K562 (cell line): Measurements from ENCODE around the gene CCR9. TPM values are rescaled to one million over a fixed set of nuclear protein-coding genes. Genes with fewer than 3 reads are reported as not detected.

Experiments
- CBX1 ChIP-seq: sonication (generic); IDR thresholded peaks from 2 replicates; pipeline ENCODE4 v1.6.1; 2016; ENCODE audit warnings: antibody characterized with exemption, low read depth, mild to moderate bottlenecking
- CTBP1 ChIP-seq: fragments of 450-650 bp; IDR thresholded peaks from 2 replicates; pipeline ENCODE4 v1.6.1; 2016; ENCODE audit warnings: borderline replicate concordance
- FOS ChIP-seq: IDR thresholded peaks from 3 replicates; pipeline ENCODE4 v1.6.1; 2011; ENCODE audit not compliant: insufficient read length; ENCODE audit errors: extremely low read depth
- FOXK1 ChIP-seq: sonication (generic); formaldehyde crosslinking; IDR thresholded peaks from 2 replicates; pipeline ENCODE4 v1.8.0; 2022; ENCODE audit warnings: missing genetic modification reagents, mild to moderate bottlenecking, borderline replicate concordance
- HMG20B ChIP-seq: fragments of 250-450 bp; sonication (Bioruptor Pico); IDR thresholded peaks from 2 replicates; pipeline ENCODE4 v1.5.0; 2021; ENCODE audit warnings: mild to moderate bottlenecking
- IRF9 ChIP-seq: fragments of 450-650 bp; IDR thresholded peaks from 2 replicates; pipeline ENCODE4 v1.6.1; 2016; ENCODE audit warnings: missing biosample characterization, missing genetic modification characterization
- MGA ChIP-seq: fragments of 450-650 bp; IDR thresholded peaks from 2 replicates; pipeline ENCODE4 v1.6.1; 2016; ENCODE audit warnings: mild to moderate bottlenecking, moderate library complexity
- NCOA2 ChIP-seq, 2 experiments: fragments of 450-650 bp; IDR thresholded peaks; 2 replicates each; pipeline ENCODE4 v1.6.1; 2018; ENCODE audit warnings: mild to moderate bottlenecking in 2 of 2, moderate library complexity in 1 of 2; ENCODE audit not compliant: partially characterized antibody in 2 of 2
- NFRKB ChIP-seq: fragments of 450-650 bp; IDR thresholded peaks from 2 replicates; pipeline ENCODE4 v1.6.1; 2016; ENCODE audit warnings: low read depth
- PCBP1 ChIP-seq: fragments of 200-400 bp; formaldehyde crosslinking; IDR thresholded peaks from 2 replicates; pipeline ENCODE4 v1.6.1; 2018; ENCODE audit warnings: mild to moderate bottlenecking, low read depth, low read length; ENCODE audit not compliant: poor library complexity, severe bottlenecking
- RBFOX2 ChIP-seq: fragments of 200-400 bp; formaldehyde crosslinking; IDR thresholded peaks from 2 replicates; pipeline ENCODE4 v1.6.1; 2017; ENCODE audit warnings: low read depth, mild to moderate bottlenecking, low read length, moderate library complexity
- RBM17 ChIP-seq: fragments of 200-400 bp; formaldehyde crosslinking; IDR thresholded peaks from 2 replicates; pipeline ENCODE4 v1.6.1; 2017; ENCODE audit warnings: low read depth, mild to moderate bottlenecking, low read length, borderline replicate concordance
- ZNF165 ChIP-seq: fragments of 250-450 bp; sonication (Bioruptor Pico); IDR thresholded peaks from 2 replicates; pipeline ENCODE4 v1.4.0; 2020; ENCODE audit warnings: borderline replicate concordance
- ZNF253 ChIP-seq: fragments of 250-450 bp; sonication (Bioruptor Pico); conservative IDR thresholded peaks from 2 replicates; pipeline ENCODE4 v1.6.1; 2021; ENCODE audit warnings: mild to moderate bottlenecking
- ZNF408 ChIP-seq: fragments of 250-450 bp; sonication (Bioruptor Pico); IDR thresholded peaks from 2 replicates; pipeline ENCODE4 v1.4.0; 2020; ENCODE audit warnings: low read depth, mild to moderate bottlenecking, moderate library complexity
- ZNF436 ChIP-seq: fragments of 250-450, 450-650 bp; sonication (Bioruptor Pico); formaldehyde crosslinking; IDR thresholded peaks from 2 replicates; pipeline ENCODE4 v1.7.0; 2020; ENCODE audit warnings: mild to moderate bottlenecking
- polyA plus RNA-seq, 8 experiments: library from polyadenylated mRNA; depleted of rRNA in 4 of 8; stranded (reverse) in 5 of 8; unstranded in 3 of 8; fragments of >200 nt; fragmentation: Nextera tagmentation in 2 of 8; fragmentation: Illumina TruSeq in 1 of 8; extraction: Ambion mirVana in 2 of 8; extraction: Trizol in 1 of 8; gene quantifications; 2 replicates each; pipeline versions ENCODE4 v1.2.1 to v1.2.3, GENCODE V29; 2011 to 2014; ENCODE audit warnings: inconsistent platforms in 1 of 8, missing spikeins in 1 of 8
- total RNA-seq, 7 experiments: library from RNA; depleted of rRNA in 6 of 7; stranded (reverse); fragments of >200 nt in 6 of 7; fragmentation: Illumina TruSeq in 2 of 7; extraction: Trizol in 2 of 7; gene quantifications; 2 replicates each; pipeline versions ENCODE4 v1.2.1 to v1.2.3, GENCODE V29; 2011 to 2021; ENCODE audit warnings: low replicate concordance in 1 of 7

The CCR9 gene
- total and polyA plus RNA-seq, 9 of the 15 experiments (the other 6 are each of a cell fraction or from before 2014, with no cell fraction given) = not detected

GRCh38 chr3:45881078-45882022 is 5.0 kb upstream of the CCR9 start (continued):
- TF ChIP-seq MGA (no peak), IRF9 (no peak), ZNF408 (CRISPR knock-in tag) (no peak), NFRKB (no peak), CBX1 (no peak), FOXK1 (CRISPR knock-in tag) (no peak), NCOA2 (IDR thresholded peaks at IDR 0.05; ENCODE audit: partially characterized antibody in 2 of 2) (no peak), HMG20B (CRISPR knock-in tag) (no peak), CTBP1 (peak; percentile 98), RBFOX2 (no peak), ZNF436 (CRISPR knock-in tag) (no peak), ZNF253 (CRISPR knock-in tag) (no peak), RBM17 (no peak), FOS (no peak), PCBP1 (no peak), ZNF165 (CRISPR knock-in tag) (no peak)
